Coronary artery (tissue), 2 donors: ENCODE results near the gene DDC.

Experiments used
- DNase-seq: peaks from one replicate; pipeline ENCODE4 v3.0.0-alpha.2; 2017; ENCODE audit warnings: low spot score
- H3K27ac ChIP-seq, 2 donors: fragments of 200-600 bp; sonication (generic); one replicate each; pipeline ENCODE4 v1.5.1; 2016 to 2019
- H3K4me3 ChIP-seq: fragments of 200-600 bp; sonication (generic); 2 replicates; pipeline ENCODE4 v1.5.1; 2016; ENCODE audit warnings: mild to moderate bottlenecking, moderate library complexity
- TF ChIP-seq, protein P1 (sequence below): fragments of 200-600 bp; sonication (generic); IDR thresholded peaks from one replicate; pipeline ENCODE4 v1.5.1; 2019; ENCODE audit warnings: antibody characterized with exemption

DDC gene

DNA sequence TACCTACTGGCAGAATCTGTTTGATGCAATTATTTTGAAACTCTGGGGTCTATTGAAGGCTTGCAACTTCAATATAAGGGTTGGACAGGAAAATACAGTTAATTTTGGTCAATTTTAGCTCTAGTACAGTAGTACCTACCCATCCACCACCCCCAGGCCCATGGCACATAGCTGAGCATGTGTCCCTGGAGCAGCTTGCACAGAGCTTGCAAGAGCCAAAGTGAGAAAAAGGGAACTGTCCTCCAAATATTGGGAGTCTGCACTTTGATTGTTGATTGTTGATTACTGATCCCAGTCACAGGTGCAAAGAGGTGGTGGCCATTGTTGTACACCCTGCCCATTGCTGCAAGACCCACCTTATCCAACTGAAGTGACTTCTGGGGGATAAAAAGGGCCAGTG, 52.8 kb downstream of the DDC start:
- no peak for DNase-seq
- TF ChIP-seq, protein P1, sequence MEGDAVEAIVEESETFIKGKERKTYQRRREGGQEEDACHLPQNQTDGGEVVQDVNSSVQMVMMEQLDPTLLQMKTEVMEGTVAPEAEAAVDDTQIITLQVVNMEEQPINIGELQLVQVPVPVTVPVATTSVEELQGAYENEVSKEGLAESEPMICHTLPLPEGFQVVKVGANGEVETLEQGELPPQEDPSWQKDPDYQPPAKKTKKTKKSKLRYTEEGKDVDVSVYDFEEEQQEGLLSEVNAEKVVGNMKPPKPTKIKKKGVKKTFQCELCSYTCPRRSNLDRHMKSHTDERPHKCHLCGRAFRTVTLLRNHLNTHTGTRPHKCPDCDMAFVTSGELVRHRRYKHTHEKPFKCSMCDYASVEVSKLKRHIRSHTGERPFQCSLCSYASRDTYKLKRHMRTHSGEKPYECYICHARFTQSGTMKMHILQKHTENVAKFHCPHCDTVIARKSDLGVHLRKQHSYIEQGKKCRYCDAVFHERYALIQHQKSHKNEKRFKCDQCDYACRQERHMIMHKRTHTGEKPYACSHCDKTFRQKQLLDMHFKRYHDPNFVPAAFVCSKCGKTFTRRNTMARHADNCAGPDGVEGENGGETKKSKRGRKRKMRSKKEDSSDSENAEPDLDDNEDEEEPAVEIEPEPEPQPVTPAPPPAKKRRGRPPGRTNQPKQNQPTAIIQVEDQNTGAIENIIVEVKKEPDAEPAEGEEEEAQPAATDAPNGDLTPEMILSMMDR: no peak
- Histone ChIP-seq H3K27ac (no peak overlapping the region), H3K4me3 (no peak overlapping the region)

DNA sequence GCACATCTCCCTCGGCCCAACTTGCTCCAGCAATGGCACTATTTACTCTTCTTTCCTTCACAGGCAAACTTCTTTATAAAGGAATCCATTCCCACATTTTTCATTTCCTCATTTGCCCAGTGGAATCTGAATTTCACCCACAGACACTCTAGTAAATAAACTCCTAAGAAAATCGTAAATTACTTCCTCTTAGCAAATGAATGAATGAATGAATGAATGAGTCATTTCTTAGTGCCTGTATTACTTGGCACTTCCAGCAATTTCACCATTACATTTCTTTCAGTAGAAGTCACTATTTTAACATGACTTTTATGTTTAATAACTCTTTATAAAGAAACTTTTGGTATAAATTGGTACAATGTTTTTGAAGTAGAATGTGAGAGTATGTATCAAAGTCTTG, 55.7 kb downstream of the DDC start:
- Histone ChIP-seq H3K27ac (no peak overlapping the region), H3K4me3 (no peak overlapping the region)
- TF ChIP-seq, protein P1: no peak
- no peak for DNase-seq

DNA sequence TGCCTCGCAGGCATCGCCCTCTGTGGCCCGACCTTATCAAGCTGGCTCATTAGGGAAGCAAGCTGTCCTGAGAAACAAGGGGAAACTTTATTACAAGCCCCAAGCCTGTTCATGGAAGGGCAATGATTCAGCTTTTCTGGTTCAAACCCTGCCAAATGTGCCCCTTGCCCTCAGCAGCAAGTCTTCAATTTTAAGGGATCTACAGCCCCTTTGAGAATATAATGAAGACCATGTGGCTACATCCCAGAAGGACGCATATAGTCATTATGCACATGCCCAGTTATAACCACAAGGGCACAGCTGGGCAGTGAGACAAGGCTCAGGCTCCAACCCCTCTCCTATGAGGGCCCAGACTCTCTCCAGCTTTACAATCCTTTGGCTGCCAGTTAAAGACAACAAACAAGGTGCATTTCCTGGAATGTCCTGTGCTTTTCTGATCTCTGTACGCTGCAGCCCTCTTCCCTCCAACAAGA, 56.7 kb downstream of the DDC start:
- H3K4me3 ChIP-seq: no peak overlapping the region
- TF ChIP-seq, protein P1: no peak
- no peak overlapping the region for H3K27ac ChIP-seq
- DNase-seq: no peak

DNA sequence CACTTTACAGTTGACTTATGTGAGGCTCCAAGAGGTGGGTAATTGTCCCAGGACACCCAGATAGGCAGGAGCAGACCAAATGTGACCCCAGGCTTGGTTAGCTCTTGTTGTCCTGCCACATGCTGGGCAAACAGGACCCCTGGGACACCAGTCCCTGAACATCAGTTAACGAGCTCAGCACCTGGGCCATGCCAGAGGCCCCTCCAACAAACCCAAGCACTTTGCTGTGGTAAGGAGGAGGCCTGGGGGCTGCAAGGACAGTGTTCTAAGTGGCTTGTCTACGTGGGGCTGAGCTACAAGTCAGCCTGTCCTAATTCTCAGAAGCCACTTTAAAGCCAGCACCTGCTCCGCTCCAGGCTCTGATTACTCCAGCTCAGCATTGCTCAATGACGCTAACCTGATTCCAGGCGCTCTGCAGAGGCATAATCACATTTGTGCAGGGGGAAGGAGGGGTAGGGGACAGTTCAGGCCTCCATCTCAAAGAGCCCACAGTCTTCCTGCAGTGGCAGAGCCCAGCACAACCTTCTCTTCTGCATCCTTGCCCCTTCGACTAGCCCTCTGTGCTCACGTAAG, 57.2 kb downstream of the DDC start:
- Histone ChIP-seq H3K4me3 (no peak overlapping the region), H3K27ac (no peak overlapping the region)
- TF ChIP-seq, protein P1: no peak
- DNase-seq: no peak

DNA sequence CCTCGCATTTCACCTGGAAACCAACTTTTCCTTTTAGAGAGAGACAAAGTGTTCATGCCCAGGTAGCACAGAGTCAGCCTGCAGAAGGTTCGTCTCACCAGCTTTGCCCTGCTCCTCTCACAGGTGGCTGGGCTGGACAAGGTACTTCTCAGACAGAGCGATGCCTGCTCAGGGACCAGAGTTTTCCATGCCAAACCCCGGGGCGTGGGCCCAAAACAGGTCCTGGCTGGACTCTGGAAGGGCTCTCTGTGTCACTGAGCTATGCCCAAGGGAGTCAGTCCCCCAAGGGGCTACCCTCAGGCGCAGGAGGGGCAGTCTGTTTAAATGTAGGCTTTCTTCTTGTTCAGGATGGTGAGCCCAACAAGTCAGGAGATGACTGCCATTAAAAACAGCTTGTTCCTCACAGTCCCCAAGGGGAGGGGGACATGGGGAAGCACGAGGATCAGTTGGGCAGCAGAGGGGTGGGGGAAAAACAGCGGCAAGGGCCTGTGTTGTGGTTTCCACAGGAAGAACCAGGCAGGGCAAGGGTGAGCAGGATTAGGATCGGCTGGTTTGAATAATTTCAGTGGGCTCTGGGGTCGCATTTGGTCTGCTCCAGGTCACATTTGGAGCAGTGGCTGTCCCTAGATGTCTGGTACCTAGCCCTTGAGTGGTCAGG, 59.5 kb downstream of the DDC start:
- H3K27ac ChIP-seq: no peak overlapping the region
- TF ChIP-seq, protein P1: no peak
- DNase-seq: no peak
- H3K4me3 ChIP-seq: no peak overlapping the region

DNA sequence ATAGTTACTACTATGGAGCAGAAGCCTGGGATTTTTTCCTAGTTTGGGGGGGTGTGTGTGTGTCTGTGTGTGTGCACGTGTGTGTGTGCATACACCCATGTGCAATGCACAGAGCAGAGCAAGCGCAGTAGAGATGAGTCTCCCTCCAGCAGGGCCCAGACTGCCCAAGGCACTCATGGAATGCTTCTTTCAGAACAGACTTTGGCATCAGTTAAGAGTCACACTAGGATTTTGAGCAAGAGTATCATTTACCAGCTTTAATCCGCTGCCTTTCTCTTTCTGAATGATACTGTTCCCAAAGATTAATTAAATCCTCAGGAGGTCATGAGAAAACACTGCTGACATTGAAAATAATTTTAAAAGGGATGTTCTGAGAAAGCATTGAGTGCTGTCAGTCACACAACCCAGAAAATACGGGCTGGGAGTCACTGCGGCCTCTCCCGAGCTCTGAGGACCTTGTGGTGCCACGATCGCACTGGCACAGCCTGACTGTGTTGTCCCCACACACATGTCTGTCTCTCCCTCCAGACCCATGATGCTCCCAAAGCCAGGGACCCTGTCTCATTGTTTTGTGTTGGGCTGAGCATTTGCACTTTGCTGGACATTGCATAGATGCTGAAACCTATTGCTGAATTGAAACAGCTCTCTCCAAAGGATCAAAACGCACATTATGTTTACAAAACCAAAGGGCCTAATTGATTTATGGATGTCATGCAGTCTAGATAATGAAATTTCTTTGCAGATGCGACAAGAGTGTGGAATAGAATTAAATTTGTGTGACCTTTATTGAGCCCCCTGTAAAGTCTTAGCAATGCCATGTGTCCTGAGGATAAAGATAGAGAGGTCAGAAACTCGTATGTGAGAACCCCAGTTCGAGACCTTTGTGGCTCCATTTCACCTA, 60.3 kb downstream of the DDC start:
- TF ChIP-seq, protein P1: no peak
- Histone ChIP-seq H3K4me3 (no peak overlapping the region), H3K27ac (no peak overlapping the region)
- no peak for DNase-seq
